Hepatocyte (in vitro differentiated cells): Measurements from ENCODE around the gene STRIP1. TPM values are rescaled to one million over a fixed set of nuclear protein-coding genes. Genes with fewer than 3 reads are reported as not detected.

ENCODE experiments used
- DNase-seq: peaks from one replicate; pipeline ENCODE4 v3.0.0-alpha.2; 2016; ENCODE audit warnings: low spot score
- H2AFZ ChIP-seq: fragments of 200-600 bp; sonication (generic); 2 replicates; pipeline ENCODE4 v1.6.0; 2016; ENCODE audit warnings: antibody characterized with exemption, mild to moderate bottlenecking
- H3K27ac ChIP-seq: fragments of 200-600 bp; sonication (generic); 2 replicates; pipeline ENCODE4 v1.5.1; 2016; ENCODE audit warnings: mild to moderate bottlenecking
- H3K27me3 ChIP-seq: fragments of 200-600 bp; sonication (generic); 2 replicates; pipeline ENCODE4 v1.6.1; 2016
- H3K36me3 ChIP-seq: fragments of 200-600 bp; sonication (generic); replicated peaks from 2 replicates; pipeline ENCODE4 v1.5.1; 2016; ENCODE audit warnings: low read depth; ENCODE audit not compliant: insufficient read depth
- H3K4me1 ChIP-seq: fragments of 200-600 bp; sonication (generic); 2 replicates; pipeline ENCODE4 v1.5.1; 2016; ENCODE audit warnings: mild to moderate bottlenecking, moderate library complexity; ENCODE audit not compliant: insufficient read depth
- H3K4me2 ChIP-seq: fragments of 200-600 bp; sonication (generic); 2 replicates; pipeline ENCODE4 v1.6.0; 2016
- H3K4me3 ChIP-seq: fragments of 200-600 bp; sonication (generic); 2 replicates; pipeline ENCODE4 v1.5.1; 2016; ENCODE audit warnings: mild to moderate bottlenecking
- H3K79me2 ChIP-seq: fragments of 200-600 bp; sonication (generic); 2 replicates; pipeline ENCODE4 v1.6.0; 2017; ENCODE audit warnings: mild to moderate bottlenecking
- H3K9me2 ChIP-seq: fragments of 200-600 bp; sonication (generic); replicated peaks from 2 replicates; pipeline ENCODE4 v1.6.0; 2017; ENCODE audit warnings: mild to moderate bottlenecking; ENCODE audit not compliant: insufficient read depth
- H3K9me3 ChIP-seq: fragments of 200-600 bp; sonication (generic); 2 replicates; pipeline ENCODE4 v1.5.1; 2016; ENCODE audit warnings: low read depth, mild to moderate bottlenecking
- H4K20me1 ChIP-seq: fragments of 200-600 bp; sonication (generic); 2 replicates; pipeline ENCODE4 v1.6.0; 2016; ENCODE audit warnings: mild to moderate bottlenecking; ENCODE audit not compliant: insufficient read depth, poor library complexity, severe bottlenecking
- EZH2 ChIP-seq: fragments of 200-600 bp; sonication (generic); IDR thresholded peaks from 2 replicates; pipeline ENCODE4 v1.6.1; 2016; ENCODE audit warnings: antibody characterized with exemption, mild to moderate bottlenecking, borderline replicate concordance
- EZH2phosphoT487 ChIP-seq: fragments of 200-600 bp; sonication (generic); IDR thresholded peaks from one replicate; pipeline ENCODE4 v1.6.1; 2018; ENCODE audit warnings: antibody characterized with exemption, mild to moderate bottlenecking, low read depth, moderate library complexity; ENCODE audit not compliant: unreplicated experiment, severe bottlenecking
- WGBS: methylation state at CpG from one replicate; pipeline ENCODE4 v1.1.6; 2016; ENCODE audit warnings: low lambda C conversion rate; ENCODE audit errors: missing lambda C conversion rate; 5-methylcytosine and 5-hydroxymethylcytosine counted together
- polyA plus RNA-seq: library from polyadenylated mRNA; unstranded; fragments of >200 nt; fragmentation: Nextera tagmentation; extraction: Ambion mirVana; gene quantifications from 2 replicates; pipeline ENCODE4 v1.2.1, GENCODE V29; 2016
- total RNA-seq: library from RNA; depleted of rRNA; stranded (reverse); fragments of >200 nt; gene quantifications from 2 replicates; pipeline ENCODE4 v1.2.3, GENCODE V29; 2014
- TF ChIP-seq, protein P1 (sequence below): fragments of 200-600 bp; sonication (generic); IDR thresholded peaks from 2 replicates; pipeline ENCODE4 v1.5.1; 2016; ENCODE audit warnings: antibody characterized with exemption, mild to moderate bottlenecking; ENCODE audit not compliant: poor library complexity

STRIP1 gene
- total and polyA plus RNA-seq, 2 experiments from 2014 or later: 29.1 to 44.6 TPM

DNA sequence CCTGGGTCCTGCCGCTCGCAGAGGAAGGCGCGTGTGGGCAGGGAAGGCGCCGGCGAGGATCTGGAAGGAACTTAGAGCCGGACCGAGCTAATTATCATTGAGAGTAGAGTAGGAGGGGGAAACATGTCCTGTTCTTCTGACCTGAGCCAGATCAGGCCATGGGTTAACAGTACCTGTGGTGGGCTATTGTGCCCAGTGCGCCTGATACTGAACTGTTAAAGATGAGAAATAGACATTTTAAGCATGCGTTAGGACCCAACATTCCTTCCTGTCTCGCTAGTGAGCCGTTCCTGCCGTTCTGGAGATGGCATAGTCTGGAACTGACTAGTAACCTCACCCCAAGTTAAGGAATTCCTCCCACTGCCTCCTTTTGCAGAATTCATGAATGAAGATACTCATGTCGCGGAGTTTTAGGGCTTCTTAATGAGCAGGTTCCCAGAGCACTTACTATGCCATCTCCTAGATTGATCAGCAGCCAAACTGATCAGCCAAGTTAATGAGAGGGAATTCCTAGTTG lies 870 bp downstream of the STRIP1 start:
- Histone ChIP-seq H2AFZ (peak overlapping the region; percentile 74), H3K27me3 (no peaks in the 10 kb centered on the region), H3K79me2 (peaks cover 28% of the 10 kb centered on the region), H4K20me1 (peaks cover 24% of the 10 kb centered on the region), H3K9me2 (no peaks in the 10 kb centered on the region), H3K9me3 (no peaks in the 10 kb centered on the region), H3K4me2 (peak overlapping the region; percentile 83), H3K4me3 (peak overlapping the region; percentile 86), H3K4me1 (peaks cover 6% of the 10 kb centered on the region), H3K27ac (peak overlapping the region; percentile 97), H3K36me3 (no peaks in the 10 kb centered on the region)
- WGBS: 4% methylated on average over 16 of the region's 16 CpGs
- peak; percentile 32 for DNase-seq
- no peak for TF ChIP-seq EZH2phosphoT487
- TF ChIP-seq, protein P1, sequence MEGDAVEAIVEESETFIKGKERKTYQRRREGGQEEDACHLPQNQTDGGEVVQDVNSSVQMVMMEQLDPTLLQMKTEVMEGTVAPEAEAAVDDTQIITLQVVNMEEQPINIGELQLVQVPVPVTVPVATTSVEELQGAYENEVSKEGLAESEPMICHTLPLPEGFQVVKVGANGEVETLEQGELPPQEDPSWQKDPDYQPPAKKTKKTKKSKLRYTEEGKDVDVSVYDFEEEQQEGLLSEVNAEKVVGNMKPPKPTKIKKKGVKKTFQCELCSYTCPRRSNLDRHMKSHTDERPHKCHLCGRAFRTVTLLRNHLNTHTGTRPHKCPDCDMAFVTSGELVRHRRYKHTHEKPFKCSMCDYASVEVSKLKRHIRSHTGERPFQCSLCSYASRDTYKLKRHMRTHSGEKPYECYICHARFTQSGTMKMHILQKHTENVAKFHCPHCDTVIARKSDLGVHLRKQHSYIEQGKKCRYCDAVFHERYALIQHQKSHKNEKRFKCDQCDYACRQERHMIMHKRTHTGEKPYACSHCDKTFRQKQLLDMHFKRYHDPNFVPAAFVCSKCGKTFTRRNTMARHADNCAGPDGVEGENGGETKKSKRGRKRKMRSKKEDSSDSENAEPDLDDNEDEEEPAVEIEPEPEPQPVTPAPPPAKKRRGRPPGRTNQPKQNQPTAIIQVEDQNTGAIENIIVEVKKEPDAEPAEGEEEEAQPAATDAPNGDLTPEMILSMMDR: no peak
- no peak for TF ChIP-seq EZH2

DNA sequence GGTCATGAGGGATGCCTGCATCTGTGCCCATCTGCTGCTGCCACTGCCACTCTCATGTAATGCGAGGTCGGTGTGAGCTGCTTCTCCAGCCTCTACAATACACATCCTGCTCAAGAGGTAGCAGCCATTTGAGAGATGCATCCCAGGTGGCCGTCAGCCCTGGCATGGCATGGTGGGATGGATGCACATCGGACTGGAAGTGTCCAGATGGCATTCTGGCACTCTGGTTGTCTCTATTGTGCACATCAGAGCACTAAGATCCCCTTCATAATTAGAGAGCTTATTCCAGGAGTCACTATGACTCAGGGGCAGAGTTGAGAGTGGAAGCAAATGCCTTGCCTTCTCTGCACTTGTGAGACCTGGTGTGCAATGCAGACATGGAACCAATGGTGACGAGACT lies 3.8 kb downstream of the STRIP1 start:
- H3K36me3 ChIP-seq: no peaks in the 10 kb centered on the region
- WGBS: 97% methylated on average over 5 of the region's 5 CpGs
- no peaks in the 10 kb centered on the region for H3K9me3 ChIP-seq
- peaks cover 28% of the 10 kb centered on the region for H3K79me2 ChIP-seq
- no peaks in the 10 kb centered on the region for H3K9me2 ChIP-seq
- TF ChIP-seq EZH2: no peak
- TF ChIP-seq, protein P1: no peak
- no peak for TF ChIP-seq EZH2phosphoT487
- no peak overlapping the region for H3K4me3 ChIP-seq
- no peak overlapping the region for H3K27ac ChIP-seq
- peaks cover 6% of the 10 kb centered on the region for H3K4me1 ChIP-seq
- no peak overlapping the region for H3K4me2 ChIP-seq
- no peaks in the 10 kb centered on the region for H3K27me3 ChIP-seq
- peaks cover 24% of the 10 kb centered on the region for H4K20me1 ChIP-seq
- H2AFZ ChIP-seq: no peak overlapping the region
- no peak for DNase-seq

GRCh38 chr1:110039641-110040040 lies 5.2 kb downstream of the STRIP1 start:
- 92% methylated on average over 4 of the region's 4 CpGs for WGBS
- Histone ChIP-seq H3K4me2 (no peak overlapping the region), H3K27me3 (no peaks in the 10 kb centered on the region), H3K9me2 (no peaks in the 10 kb centered on the region), H3K36me3 (peaks cover 3% of the 10 kb centered on the region), H3K27ac (no peak overlapping the region), H4K20me1 (peaks cover 24% of the 10 kb centered on the region), H3K4me1 (peaks cover 6% of the 10 kb centered on the region), H3K79me2 (peaks cover 28% of the 10 kb centered on the region), H3K9me3 (no peaks in the 10 kb centered on the region), H3K4me3 (no peak overlapping the region), H2AFZ (no peak overlapping the region)
- no peak for TF ChIP-seq EZH2phosphoT487
- no peak for TF ChIP-seq EZH2
- no peak for DNase-seq

GRCh38 chr1:110040548-110040947 lies 6.1 kb downstream of the STRIP1 start:
- H3K27ac ChIP-seq: no peak overlapping the region
- 96% methylated on average over 4 of the region's 4 CpGs for WGBS
- peaks cover 3% of the 10 kb centered on the region for H3K36me3 ChIP-seq
- no peaks in the 10 kb centered on the region for H3K9me2 ChIP-seq
- no peaks in the 10 kb centered on the region for H3K27me3 ChIP-seq
- H4K20me1 ChIP-seq: peaks cover 21% of the 10 kb centered on the region
- H3K79me2 ChIP-seq: peaks cover 22% of the 10 kb centered on the region
- H3K4me3 ChIP-seq: no peak overlapping the region
- H3K4me2 ChIP-seq: no peak overlapping the region
- H3K4me1 ChIP-seq: peaks cover 6% of the 10 kb centered on the region
- TF ChIP-seq EZH2phosphoT487: no peak
- H2AFZ ChIP-seq: no peak overlapping the region
- no peaks in the 10 kb centered on the region for H3K9me3 ChIP-seq
- no peak for DNase-seq
